ENCODE data around the gene KATNAL1. TPM values are rescaled to one million over a fixed set of nuclear protein-coding genes. Genes with fewer than 3 reads are reported as not detected.
"Not testable (repeated sequence)": the region's sequence is repeated elsewhere in the genome, so short reads cannot be mapped to it uniquely, and the experiment has no call there.

KATNAL1 gene
- total RNA-seq, 1 donor from 2014 or later: 7.5 TPM

DNA sequence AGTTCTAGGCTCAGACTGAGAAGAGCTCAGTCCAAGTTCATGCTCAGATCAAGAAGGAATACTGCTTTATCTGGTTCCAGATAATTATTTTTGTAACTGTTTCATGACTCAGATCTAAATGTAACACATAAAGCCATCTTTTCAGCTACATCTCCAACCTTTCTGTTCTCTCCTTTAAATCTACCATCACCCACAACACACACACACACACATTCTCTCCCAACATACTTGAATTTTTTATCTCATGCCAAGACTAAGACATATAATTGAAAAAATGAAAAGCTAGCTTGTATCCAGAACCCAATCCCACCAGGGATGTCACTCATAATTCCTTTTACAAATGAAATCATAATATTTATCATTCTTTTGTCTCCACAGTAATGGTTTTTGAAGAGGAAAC is 7.6 kb downstream of the KATNAL1 start:
- Mint-ChIP-seq H3K27ac (no peak overlapping the region), H3K27me3 (peaks cover 4% of the 10 kb centered on the region), H3K4me3 (no peak overlapping the region), H3K4me1 (peaks cover 23% of the 10 kb centered on the region), H3K9me3 (no peaks in the 10 kb centered on the region), H3K36me3 (ENCODE audit: low read depth) (peaks cover 7% of the 10 kb centered on the region)
- intact Hi-C loops (cut with micrococcal nuclease): loop anchor here (10.0 kb wide), 1 partner anchor 45 kb away; no protein-coding TSS in a partner anchor
- no peak for DNase-seq

DNA sequence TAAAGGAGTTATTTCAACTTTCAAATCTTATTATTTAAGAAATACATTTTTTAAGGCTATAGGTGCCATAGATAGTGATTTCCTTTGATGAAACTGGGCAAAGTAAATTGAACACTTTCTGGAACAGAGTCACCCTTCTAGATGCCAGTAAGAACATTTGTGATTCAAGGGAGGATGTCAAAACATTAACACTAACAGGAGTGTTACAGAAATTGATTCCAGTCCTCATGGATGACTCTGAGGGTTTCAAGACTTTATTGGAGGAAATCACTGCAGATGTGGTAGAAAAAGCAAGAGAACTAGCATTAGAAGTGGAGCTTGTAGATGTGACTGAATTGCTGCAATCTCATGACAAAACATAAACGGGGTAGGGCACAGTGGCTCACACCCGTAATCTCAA is 12.2 kb downstream of the KATNAL1 start:
- intact Hi-C loops (cut with micrococcal nuclease): no loop called here
- Mint-ChIP-seq H3K27ac (no peak overlapping the region), H3K36me3 (ENCODE audit: low read depth) (peaks cover 7% of the 10 kb centered on the region), H3K4me1 (peaks cover 8% of the 10 kb centered on the region), H3K4me3 (no peak overlapping the region), H3K27me3 (peaks cover 6% of the 10 kb centered on the region), H3K9me3 (no peaks in the 10 kb centered on the region)
- DNase-seq: peak; percentile 34

DNA sequence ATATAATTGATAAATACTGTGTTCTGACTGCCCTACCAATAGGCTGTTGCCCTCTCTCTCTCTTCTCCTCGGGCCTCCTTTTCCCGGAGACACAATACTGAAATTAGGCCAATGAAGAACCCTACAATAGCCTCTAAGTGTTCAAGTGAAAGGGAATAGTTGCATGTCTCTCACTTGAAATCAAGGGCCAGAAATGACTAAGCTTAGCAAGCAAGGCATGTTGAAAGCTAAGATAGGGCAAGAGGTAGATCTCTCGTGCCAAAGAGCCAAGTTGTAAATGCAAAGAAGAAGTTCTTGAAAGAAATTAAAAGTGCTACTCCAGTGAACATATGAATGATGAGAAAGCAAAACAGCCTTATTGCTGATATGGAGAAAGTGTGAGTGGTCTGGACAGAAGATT is 13.3 kb downstream of the KATNAL1 start:
- Mint-ChIP-seq H3K36me3 (ENCODE audit: low read depth) (peaks cover 7% of the 10 kb centered on the region), H3K27ac (no peak overlapping the region), H3K27me3 (peaks cover 7% of the 10 kb centered on the region), H3K4me1 (peaks cover 6% of the 10 kb centered on the region), H3K4me3 (no peak overlapping the region), H3K9me3 (no peaks in the 10 kb centered on the region)
- intact Hi-C loops (cut with micrococcal nuclease): no loop called here
- peak; percentile 28 for DNase-seq

DNA sequence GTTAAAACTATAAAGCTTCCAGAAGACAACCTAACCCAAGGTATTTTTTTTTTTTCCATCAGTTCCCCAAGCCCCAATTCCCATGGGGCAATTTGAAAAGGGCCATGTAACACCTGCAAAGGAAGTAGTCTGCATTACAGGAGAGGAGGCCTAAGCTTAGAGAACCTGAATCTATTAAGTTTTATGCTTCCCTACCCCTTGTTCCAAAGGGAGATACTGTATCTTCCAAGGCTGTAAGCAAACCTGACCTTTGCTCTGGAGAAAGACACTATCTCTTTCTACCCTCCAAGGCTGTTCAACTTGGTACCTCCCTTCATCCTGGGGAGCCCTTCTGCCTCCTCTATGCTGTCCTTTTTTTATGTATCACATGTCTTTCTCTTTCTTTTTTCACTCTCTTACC is 15.0 kb downstream of the KATNAL1 start:
- Mint-ChIP-seq H3K4me3 (no peak overlapping the region), H3K9me3 (no peaks in the 10 kb centered on the region), H3K36me3 (ENCODE audit: low read depth) (peaks cover 7% of the 10 kb centered on the region), H3K27me3 (peaks cover 6% of the 10 kb centered on the region), H3K27ac (no peak overlapping the region), H3K4me1 (peaks cover 6% of the 10 kb centered on the region)
- DNase-seq: peak; percentile 43
- intact Hi-C loops (cut with micrococcal nuclease): no loop called here

DNA sequence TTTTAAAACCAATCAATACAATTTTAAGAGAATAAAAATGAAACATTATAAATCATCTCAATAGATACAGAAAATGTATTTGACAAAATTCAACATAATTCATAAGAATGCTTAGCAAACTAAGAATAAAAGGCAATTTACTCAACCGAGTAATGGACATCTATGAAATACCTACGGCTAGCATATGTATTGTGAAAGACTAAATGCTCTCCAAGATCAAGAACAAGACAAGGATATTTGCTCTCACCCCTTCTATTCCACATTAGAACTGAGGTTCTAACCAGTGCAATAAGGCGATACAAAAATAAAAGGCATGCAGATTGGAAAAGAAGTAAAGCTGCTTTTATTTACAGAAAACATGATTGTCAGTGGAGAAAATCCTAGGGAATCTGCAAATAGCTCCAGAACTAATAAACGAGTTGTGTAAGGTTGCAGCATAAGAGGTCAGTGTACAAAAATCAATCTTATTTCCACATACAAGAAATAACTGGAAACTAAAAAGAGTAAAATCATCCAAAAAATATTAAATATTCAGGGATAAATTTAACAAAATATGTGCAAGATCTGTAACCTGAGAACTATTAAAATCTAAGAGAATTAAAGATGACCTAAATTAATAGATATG is 16.4 kb downstream of the KATNAL1 start:
- Mint-ChIP-seq H3K4me1 (peaks cover 6% of the 10 kb centered on the region), H3K4me3 (no peak overlapping the region), H3K27me3 (peaks cover 6% of the 10 kb centered on the region), H3K27ac (no peak overlapping the region), H3K36me3 (ENCODE audit: low read depth) (peaks cover 12% of the 10 kb centered on the region), H3K9me3 (peaks cover under 1% of the 10 kb centered on the region)
- no peak for DNase-seq
- intact Hi-C loops (cut with micrococcal nuclease): no loop called here

DNA sequence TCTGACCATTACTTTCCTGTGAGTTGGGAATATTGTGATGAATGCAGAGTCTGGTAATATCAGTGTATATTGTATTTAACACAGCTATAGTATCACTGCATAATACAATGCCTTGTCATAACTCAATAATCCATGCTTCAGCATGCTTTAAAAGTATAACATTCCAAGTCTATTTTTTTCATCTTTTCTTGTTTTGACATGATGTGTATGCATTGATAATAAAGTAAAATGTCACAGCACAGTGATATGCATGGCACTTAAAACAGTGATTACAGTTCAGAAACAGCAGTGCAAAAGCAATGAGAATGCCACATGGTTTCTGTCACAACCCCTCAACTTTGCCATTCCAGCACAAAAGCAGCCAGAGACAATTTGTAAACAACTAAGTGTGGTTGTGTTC is 17.8 kb downstream of the KATNAL1 start:
- Mint-ChIP-seq H3K4me1 (peaks cover 6% of the 10 kb centered on the region), H3K36me3 (ENCODE audit: low read depth) (peaks cover 16% of the 10 kb centered on the region), H3K27ac (no peak overlapping the region), H3K4me3 (no peak overlapping the region), H3K27me3 (peaks cover 6% of the 10 kb centered on the region), H3K9me3 (peaks cover 4% of the 10 kb centered on the region)
- no peak for DNase-seq
- intact Hi-C loops (cut with micrococcal nuclease): no loop called here

DNA sequence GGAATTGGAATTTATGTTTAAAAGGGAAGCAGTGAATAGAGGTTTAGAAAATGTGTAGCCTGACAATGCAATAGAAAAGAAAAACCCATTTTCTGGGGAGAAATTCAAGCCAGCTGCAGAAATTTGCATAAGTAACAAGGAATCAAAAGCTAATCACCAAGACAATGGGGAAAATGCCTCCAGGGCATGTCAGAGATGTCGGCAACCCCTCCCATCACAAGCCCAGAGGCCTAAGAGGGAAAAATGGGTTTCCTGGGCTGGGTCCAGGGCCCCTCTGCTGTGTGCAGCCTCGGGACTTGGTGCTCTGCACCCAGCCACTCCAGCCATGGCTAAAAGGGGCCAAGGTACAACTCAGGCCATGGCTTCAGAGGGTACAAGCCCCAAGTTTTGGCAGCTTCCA is 21.3 kb downstream of the KATNAL1 start:
- H3K4me3 Mint-ChIP-seq; intact Hi-C loops (cut with micrococcal nuclease): not testable (repeated sequence)

DNA sequence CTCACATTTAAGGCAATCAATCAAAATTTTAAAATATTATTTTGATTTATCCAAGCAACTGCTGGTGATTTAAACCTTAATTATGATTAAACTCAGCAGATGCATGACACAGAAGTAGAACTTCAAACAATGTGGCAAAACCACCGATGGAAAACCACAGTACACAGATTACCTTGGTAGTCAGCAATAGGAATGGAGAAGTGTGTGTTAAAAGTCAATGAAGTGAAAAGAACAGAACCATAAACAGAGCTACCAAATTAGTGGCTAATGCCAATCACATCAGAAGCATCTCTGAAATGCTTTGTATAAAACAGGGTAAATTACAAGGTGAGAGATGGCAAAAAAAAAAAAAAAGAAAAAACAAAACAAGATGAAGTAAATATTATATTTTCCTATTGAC is 31.2 kb downstream of the KATNAL1 start:
- H3K36me3 Mint-ChIP-seq (ENCODE audit: low read depth): peaks cover 30% of the 10 kb centered on the region

More for the DNA sequence above, 21.3 kb downstream of the KATNAL1 start:
- H3K9me3 Mint-ChIP-seq, H3K4me1 Mint-ChIP-seq, H3K27ac Mint-ChIP-seq, DNase-seq, H3K27me3 Mint-ChIP-seq: not testable (repeated sequence)
- peaks cover 21% of the 10 kb centered on the region for H3K36me3 Mint-ChIP-seq (ENCODE audit: low read depth)

DNA sequence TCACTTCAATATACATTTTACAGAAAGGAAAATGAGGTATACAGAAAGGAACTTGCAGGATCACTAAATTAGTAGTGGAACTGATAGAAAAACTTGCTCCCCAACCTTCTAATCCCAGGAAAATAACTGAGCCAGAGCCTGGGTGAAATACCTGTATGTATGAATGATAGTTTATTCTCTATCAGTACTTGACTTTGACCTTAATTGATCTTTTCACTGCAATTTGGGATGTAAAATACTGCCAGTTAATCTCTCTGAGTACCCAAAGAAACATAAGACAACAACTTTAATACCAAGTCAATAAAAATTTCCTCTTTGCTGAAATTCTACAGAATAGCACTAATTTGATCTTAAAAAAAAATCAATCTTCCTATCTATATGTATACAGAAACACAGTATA is 33.3 kb downstream of the KATNAL1 start:
- Mint-ChIP-seq H3K9me3 (peaks cover 3% of the 10 kb centered on the region), H3K27me3 (no peaks in the 10 kb centered on the region), H3K36me3 (ENCODE audit: low read depth) (peaks cover 32% of the 10 kb centered on the region), H3K4me1 (peaks cover 11% of the 10 kb centered on the region), H3K27ac (no peak overlapping the region), H3K4me3 (no peak overlapping the region)
- intact Hi-C loops (cut with micrococcal nuclease): no loop called here
- no peak for DNase-seq

More for the DNA sequence above, 31.2 kb downstream of the KATNAL1 start:
- intact Hi-C loops (cut with micrococcal nuclease): no loop called here
- H3K27ac Mint-ChIP-seq: no peak overlapping the region
- H3K4me3 Mint-ChIP-seq: no peak overlapping the region
- peaks cover 11% of the 10 kb centered on the region for H3K4me1 Mint-ChIP-seq
- no peaks in the 10 kb centered on the region for H3K27me3 Mint-ChIP-seq
- H3K9me3 Mint-ChIP-seq: peaks cover 3% of the 10 kb centered on the region
- DNase-seq: no peak

DNA sequence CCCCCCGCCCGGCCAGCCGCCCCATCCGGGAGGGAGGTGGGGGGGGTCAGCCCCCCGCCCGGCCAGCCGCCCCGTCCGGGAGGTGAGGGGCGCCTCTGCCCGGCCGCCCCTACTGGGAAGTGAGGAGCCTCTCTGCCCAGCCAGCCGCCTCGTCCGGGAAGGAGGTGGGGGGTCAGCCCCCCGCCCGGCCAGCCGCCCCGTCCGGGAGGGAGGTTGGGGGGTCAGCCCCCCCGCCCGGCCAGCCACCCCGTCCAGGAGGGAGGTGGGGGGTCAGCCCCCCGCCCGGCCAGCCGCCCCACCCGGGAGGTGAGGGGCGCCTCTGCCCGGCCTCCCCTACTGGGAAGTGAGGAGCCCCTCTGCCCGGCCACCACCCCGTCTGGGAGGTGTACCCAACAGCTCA is 37.3 kb downstream of the KATNAL1 start:
- DNase-seq; H3K27ac Mint-ChIP-seq; H3K27me3 Mint-ChIP-seq; H3K9me3 Mint-ChIP-seq; intact Hi-C loops (cut with micrococcal nuclease); H3K4me3 Mint-ChIP-seq; H3K4me1 Mint-ChIP-seq: not testable (repeated sequence)
- peaks cover 26% of the 10 kb centered on the region for H3K36me3 Mint-ChIP-seq (ENCODE audit: low read depth)

DNA sequence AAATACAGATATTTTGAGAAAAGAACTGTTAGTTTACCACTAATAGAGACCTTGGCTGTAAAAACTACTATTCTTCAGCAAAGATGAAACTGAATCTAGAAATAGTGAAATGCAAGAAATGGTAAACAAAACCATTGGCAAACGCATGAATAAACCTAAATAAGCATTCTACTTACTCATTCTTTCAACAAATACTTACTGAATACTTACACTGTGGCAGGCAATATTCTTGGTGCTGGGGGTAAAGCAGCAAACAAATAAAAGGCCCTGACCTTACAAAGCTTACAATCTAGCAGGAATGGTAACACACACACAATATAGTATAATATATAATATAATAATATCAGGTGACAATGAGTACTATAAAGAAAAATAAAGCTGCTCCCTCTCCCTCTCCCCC is 38.7 kb downstream of the KATNAL1 start:
- no peaks in the 10 kb centered on the region for H3K27me3 Mint-ChIP-seq
- peaks cover 4% of the 10 kb centered on the region for H3K4me1 Mint-ChIP-seq
- peaks cover 17% of the 10 kb centered on the region for H3K36me3 Mint-ChIP-seq (ENCODE audit: low read depth)
- H3K27ac Mint-ChIP-seq: no peak overlapping the region
- intact Hi-C loops (cut with micrococcal nuclease): no loop called here
- H3K9me3 Mint-ChIP-seq: no peaks in the 10 kb centered on the region
- H3K4me3 Mint-ChIP-seq: no peak overlapping the region
- DNase-seq: no peak

DNA sequence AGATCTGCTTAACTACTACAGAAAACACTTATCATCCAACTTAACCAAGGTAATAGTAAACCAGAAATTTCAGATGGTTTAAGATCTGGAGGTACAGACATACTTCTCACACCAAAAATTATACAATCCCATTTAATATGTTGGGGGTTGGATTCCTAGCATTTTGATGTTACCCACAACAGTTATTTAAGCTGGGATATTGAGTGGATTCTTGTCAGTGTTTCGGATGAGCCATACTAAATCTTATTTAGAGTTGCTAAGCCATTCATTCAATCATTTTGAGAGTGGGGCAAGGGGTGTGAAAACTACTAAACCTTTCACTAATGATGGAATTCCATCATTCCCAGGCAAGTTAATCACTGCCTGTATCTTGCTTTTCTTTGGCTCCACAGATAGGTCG is 40.6 kb downstream of the KATNAL1 start:
- intact Hi-C loops (cut with micrococcal nuclease): no loop called here
- DNase-seq: no peak

DNA sequence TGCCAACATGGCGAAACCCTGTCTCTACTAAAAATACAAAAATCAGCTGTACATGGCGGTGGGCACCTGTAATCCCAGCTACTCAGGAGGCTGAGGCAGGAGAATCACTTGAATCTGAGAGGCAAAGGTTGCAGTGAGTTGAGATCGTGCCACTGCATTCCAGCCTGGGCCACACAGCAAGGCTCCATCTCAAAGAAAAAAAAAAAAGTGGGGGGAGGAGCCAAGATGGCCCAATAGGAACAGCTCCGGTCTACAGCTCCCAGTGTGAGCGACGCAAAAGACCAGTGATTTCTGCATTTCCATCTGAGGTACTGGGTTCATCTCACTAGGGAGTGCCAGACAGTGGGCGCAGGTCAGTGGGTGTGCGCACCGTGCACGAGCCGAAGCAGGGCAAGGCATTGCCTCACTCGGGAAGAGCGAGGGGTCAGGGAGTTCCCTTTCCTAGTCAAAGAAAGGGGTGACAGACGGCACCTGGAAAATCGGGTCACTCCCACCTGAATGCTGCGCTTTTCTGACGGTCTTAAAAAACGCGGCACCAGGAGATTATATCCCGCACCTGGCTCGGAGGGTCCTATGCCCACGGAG is 48.1 kb downstream of the KATNAL1 start:
- H3K36me3 Mint-ChIP-seq (ENCODE audit: low read depth); H3K27me3 Mint-ChIP-seq; H3K27ac Mint-ChIP-seq; DNase-seq; H3K4me1 Mint-ChIP-seq; H3K4me3 Mint-ChIP-seq; H3K9me3 Mint-ChIP-seq: not testable (repeated sequence)
- intact Hi-C loops (cut with micrococcal nuclease): loop anchor here (10.0 kb wide), 2 partner anchors 46 to 114 kb away; partner anchors contain the start of gene KATNAL1

More for the DNA sequence above, 40.6 kb downstream of the KATNAL1 start:
- H3K36me3 Mint-ChIP-seq (ENCODE audit: low read depth): peaks cover 10% of the 10 kb centered on the region
- no peak overlapping the region for H3K27ac Mint-ChIP-seq
- no peak overlapping the region for H3K4me3 Mint-ChIP-seq
- H3K4me1 Mint-ChIP-seq: no peaks in the 10 kb centered on the region
- no peaks in the 10 kb centered on the region for H3K27me3 Mint-ChIP-seq
- H3K9me3 Mint-ChIP-seq: no peaks in the 10 kb centered on the region

DNA sequence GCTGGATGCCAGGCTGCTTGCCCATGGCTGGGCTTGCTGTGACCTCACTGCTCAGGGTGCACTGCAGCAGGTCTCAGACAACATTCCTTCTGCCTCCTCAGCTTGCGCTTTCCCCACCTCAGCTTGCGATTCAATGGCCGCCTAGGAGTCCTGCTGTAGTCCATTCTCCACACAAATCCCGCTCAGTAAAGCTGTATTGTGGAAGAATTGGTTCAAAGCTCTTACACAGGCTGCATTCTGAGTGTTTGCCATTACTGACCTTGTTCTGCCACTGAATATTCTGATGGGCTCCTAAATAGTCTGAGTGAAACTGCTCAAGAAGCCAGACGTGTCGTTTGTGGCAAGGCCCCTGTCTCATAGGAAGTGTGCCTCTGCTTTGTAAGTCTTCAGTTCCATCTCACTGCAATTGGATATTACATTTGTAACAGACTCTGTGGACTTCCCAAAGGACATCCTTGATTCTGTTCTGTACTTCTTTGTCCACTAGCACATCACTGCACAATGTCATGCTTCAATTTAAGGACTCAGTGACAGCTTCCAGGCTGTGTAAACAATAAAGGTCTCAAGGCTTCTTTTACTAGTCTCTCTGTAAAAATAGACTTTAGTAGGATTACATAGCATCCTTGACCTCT is 49.8 kb downstream of the KATNAL1 start:
- H3K27me3 Mint-ChIP-seq: no peaks in the 10 kb centered on the region
- H3K27ac Mint-ChIP-seq: no peak overlapping the region
- intact Hi-C loops (cut with micrococcal nuclease): loop anchor here (10.0 kb wide), 2 partner anchors 47 to 113 kb away; partner anchors contain the start of gene KATNAL1
- H3K4me1 Mint-ChIP-seq: peaks cover 15% of the 10 kb centered on the region
- DNase-seq: no peak
- no peak overlapping the region for H3K4me3 Mint-ChIP-seq
- no peaks in the 10 kb centered on the region for H3K9me3 Mint-ChIP-seq
- peaks cover 10% of the 10 kb centered on the region for H3K36me3 Mint-ChIP-seq (ENCODE audit: low read depth)
